NCI-H1417 treated with DMSO at 0.1 percent for 48 hours (cell line): ENCODE measurements around the gene TADA2B.
"Not testable (repeated sequence)": the region's sequence is repeated elsewhere in the genome, so short reads cannot be mapped to it uniquely, and the experiment has no call there.

ENCODE experiments used
- DNase-seq: peaks from one replicate; lab custom pipeline; 2025; lab: John Stamatoyannopoulos, UW

TADA2B gene

GRCh38 chr4:7079909-7080308 is 36.7 kb downstream of the TADA2B start:
- DNase-seq, result not testable (repeated sequence)

GRCh38 chr4:7083597-7084563 is 40.7 kb downstream of the TADA2B start:
- no peak for DNase-seq

GRCh38 chr4:7084564-7084961 is 41.4 kb downstream of the TADA2B start:
- not testable (repeated sequence) for DNase-seq

- DNase-seq, result no peak
Observed at GRCh38 chr4:7086384-7086783, 43.2 kb downstream of the TADA2B start.

- DNase-seq, result no peak
Observed at GRCh38 chr4:7087036-7087435, 43.9 kb downstream of the TADA2B start.

GRCh38 chr4:7089213-7089986 is 46.2 kb downstream of the TADA2B start:
- no peak for DNase-seq

GRCh38 chr4:7092026-7092425 is 48.9 kb downstream of the TADA2B start:
- DNase-seq, result no peak

GRCh38 chr4:7094916-7095315 is 51.7 kb downstream of the TADA2B start:
- DNase-seq, result no peak

- no peak for DNase-seq
Observed at GRCh38 chr4:7095611-7096155, 52.5 kb downstream of the TADA2B start.

- DNase-seq, result no peak
Observed at GRCh38 chr4:7096236-7096635, 53.1 kb downstream of the TADA2B start.

GRCh38 chr4:7101692-7102515 is 58.7 kb downstream of the TADA2B start:
- DNase-seq, result peak; percentile 7

- not testable (repeated sequence) for DNase-seq
Observed at GRCh38 chr4:7102516-7102909, 59.3 kb downstream of the TADA2B start.

GRCh38 chr4:7103031-7103606 is 59.9 kb downstream of the TADA2B start:
- no peak for DNase-seq

- no peak for DNase-seq
Observed at GRCh38 chr4:7103607-7104365, 60.6 kb downstream of the TADA2B start.

GRCh38 chr4:7104366-7105031 is 61.3 kb downstream of the TADA2B start:
- DNase-seq, result no peak

- no peak for DNase-seq
Observed at GRCh38 chr4:7105276-7105675, 62.1 kb downstream of the TADA2B start.

GRCh38 chr4:7107166-7107905 is 64.2 kb downstream of the TADA2B start:
- no peak for DNase-seq
